ENCODE measurements around the gene TOMM40L. TPM values are rescaled to one million over a fixed set of nuclear protein-coding genes. Genes with fewer than 3 reads are reported as not detected.
A peak's percentile ranks its signal among the peaks of the same experiment; 100 is the strongest.

Gene TOMM40L
- total RNA-seq, 4 donors from 2014 or later: 7.0 to 12.4 (median 8.3) TPM

GRCh38 chr1:161226320-161226711 lies 456 bp downstream of the TOMM40L start:
- 6 to 7% methylated on average over 10 to 14 of the region's 15 CpGs for WGBS, 2 donors
- DNase-seq: no peak
- Histone ChIP-seq H3K9me3 (no peaks in the 10 kb centered on the region), H3K36me3 (peaks cover 10 to 14% of the 10 kb centered on the region in 2 donors), H3K4me1 (peaks cover 16 to 19% of the 10 kb centered on the region in 2 donors), H3K4me3 (replicated peaks in 1 of 3) (peak overlapping the region; percentile 12 to 66 (median 56)), H3K27ac (peak overlapping the region in 2 of 3 donors; percentile 49 to 53), H3K27me3 (no peaks in the 10 kb centered on the region)
- intact Hi-C loops (cut with DNase I): loop anchor here (5.0 to 10.0 kb wide), 3 partner anchors 52 to 156 kb away; partner anchors contain the start of genes B4GALT3 and MPZ
- no peak for TF ChIP-seq CTCF (IDR thresholded peaks at IDR 0.05)
- TF ChIP-seq POLR2A (IDR thresholded peaks at IDR 0.05): no peak

DNA sequence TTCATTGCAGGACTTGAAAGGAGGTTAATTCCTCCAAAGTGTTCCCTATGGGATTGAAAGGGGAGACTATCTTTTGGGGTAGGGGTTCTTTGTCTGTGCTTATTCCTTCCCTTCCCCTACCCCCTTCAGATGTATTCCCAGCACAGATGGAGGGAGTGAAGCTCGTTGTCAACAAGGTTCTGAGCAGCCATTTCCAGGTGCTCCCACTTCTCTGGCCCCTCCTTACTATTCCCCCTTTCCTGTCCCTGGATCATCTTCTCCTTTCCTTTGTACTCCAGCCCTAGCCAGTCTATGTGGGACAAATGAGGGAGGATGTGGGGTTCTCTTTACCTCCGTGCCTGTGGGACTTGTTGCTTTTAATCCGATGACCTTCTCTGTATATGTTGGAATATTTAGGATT lies 899 bp downstream of the TOMM40L start:
- no peak for DNase-seq
- intact Hi-C loops (cut with DNase I): loop anchor here (5.0 to 10.0 kb wide), 3 partner anchors 52 to 156 kb away; partner anchors contain the start of genes B4GALT3 and MPZ
- H3K27ac ChIP-seq: peak overlapping the region in 1 of 3 donors; percentile 53

DNA sequence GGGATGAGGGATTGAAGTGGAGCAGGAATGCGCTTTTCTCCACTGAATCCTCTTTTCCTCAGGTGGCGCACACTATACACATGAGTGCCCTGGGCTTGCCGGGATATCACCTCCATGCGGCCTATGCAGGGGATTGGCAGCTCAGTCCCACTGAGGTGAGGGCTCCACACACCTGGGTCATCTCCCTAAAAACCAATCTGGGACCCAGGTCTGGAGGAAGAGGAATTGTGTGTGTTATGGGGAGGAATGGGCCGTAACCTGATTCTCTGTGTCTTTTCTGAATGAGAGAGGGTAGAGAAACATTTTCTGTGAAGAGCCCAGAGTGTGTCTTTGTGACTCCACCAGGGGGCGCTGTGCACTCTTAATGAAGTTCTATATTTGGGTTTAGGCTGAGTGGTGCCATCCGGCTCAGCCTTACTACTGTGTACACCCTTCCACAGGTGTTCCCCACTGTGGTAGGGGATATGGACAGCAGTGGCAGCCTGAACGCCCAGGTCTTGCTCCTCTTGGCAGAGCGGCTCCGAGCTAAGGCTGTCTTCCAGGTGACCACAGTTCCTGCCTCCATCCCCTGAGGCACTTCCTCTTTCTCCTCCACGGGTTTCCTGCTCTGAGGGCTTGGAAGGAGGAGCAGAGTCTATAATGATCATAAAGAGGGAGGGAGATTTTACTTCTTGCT lies 1.5 kb downstream of the TOMM40L start:
- 41 to 46% methylated on average over 11 of the region's 11 CpGs for WGBS, 2 donors
- TF ChIP-seq POLR2A (IDR thresholded peaks at IDR 0.05): no peak
- peak; percentile 78 to 90 (median 80) for TF ChIP-seq CTCF (IDR thresholded peaks at IDR 0.05)
- Histone ChIP-seq H3K27me3 (no peaks in the 10 kb centered on the region), H3K9me3 (no peaks in the 10 kb centered on the region), H3K36me3 (peaks cover 10 to 14% of the 10 kb centered on the region in 2 donors), H3K4me3 (replicated peaks in 1 of 3) (no peak overlapping the region), H3K27ac (peak overlapping the region in 2 of 3 donors; percentile 46 to 53), H3K4me1 (peaks cover 16 to 19% of the 10 kb centered on the region in 2 donors)
- intact Hi-C loops (cut with DNase I): loop anchor here (5.0 to 10.0 kb wide), 3 partner anchors 53 to 155 kb away; partner anchors contain the start of genes B4GALT3 and MPZ
- DNase-seq: peak; percentile 78 to 86

More for the DNA sequence above, 899 bp downstream of the TOMM40L start:
- Histone ChIP-seq H3K4me3 (replicated peaks in 1 of 3) (peak overlapping the region; percentile 12 to 66 (median 56)), H3K4me1 (peaks cover 16 to 19% of the 10 kb centered on the region in 2 donors), H3K36me3 (peaks cover 10 to 14% of the 10 kb centered on the region in 2 donors), H3K9me3 (no peaks in the 10 kb centered on the region), H3K27me3 (no peaks in the 10 kb centered on the region)
- WGBS, 2 donors: 60 to 63% methylated on average over 3 of the region's 3 CpGs
- TF ChIP-seq POLR2A (IDR thresholded peaks at IDR 0.05) (no peak), CTCF (IDR thresholded peaks at IDR 0.05) (no peak)

DNA sequence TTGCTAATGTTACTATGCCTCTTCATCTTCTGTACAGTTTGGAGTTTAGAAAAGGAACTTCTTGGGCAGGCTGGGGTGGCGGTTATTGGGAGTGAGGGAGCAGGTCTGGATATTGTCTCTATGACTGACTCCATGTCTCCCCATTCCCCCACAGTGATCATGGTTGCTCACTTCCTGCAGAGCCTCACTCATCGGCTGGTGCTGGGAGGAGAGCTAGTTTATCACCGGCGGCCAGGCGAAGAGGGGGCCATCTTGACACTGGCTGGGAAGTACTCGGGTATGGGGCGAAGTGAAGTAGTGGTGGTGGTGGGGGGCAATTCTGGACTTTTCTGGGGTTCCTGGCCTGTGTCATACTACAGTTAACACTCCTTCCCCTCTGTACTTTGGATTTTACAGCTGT lies 2.2 kb downstream of the TOMM40L start:
- no peak overlapping the region for H3K27ac ChIP-seq
- intact Hi-C loops (cut with DNase I): loop anchor here (5.0 to 10.0 kb wide), 3 partner anchors 53 to 154 kb away; partner anchors contain the start of genes B4GALT3 and MPZ
- H3K4me1 ChIP-seq: peaks cover 16 to 19% of the 10 kb centered on the region in 2 donors
- 83 to 98% methylated on average over 1 to 7 of the region's 7 CpGs for WGBS, 2 donors
- H3K27me3 ChIP-seq: no peaks in the 10 kb centered on the region
- H3K36me3 ChIP-seq: peaks cover 10 to 14% of the 10 kb centered on the region in 2 donors
- no peak for TF ChIP-seq CTCF (IDR thresholded peaks at IDR 0.05)
- TF ChIP-seq POLR2A (IDR thresholded peaks at IDR 0.05): no peak
- no peak for DNase-seq
- H3K9me3 ChIP-seq: no peaks in the 10 kb centered on the region
- H3K4me3 ChIP-seq (replicated peaks in 1 of 3): no peak overlapping the region

DNA sequence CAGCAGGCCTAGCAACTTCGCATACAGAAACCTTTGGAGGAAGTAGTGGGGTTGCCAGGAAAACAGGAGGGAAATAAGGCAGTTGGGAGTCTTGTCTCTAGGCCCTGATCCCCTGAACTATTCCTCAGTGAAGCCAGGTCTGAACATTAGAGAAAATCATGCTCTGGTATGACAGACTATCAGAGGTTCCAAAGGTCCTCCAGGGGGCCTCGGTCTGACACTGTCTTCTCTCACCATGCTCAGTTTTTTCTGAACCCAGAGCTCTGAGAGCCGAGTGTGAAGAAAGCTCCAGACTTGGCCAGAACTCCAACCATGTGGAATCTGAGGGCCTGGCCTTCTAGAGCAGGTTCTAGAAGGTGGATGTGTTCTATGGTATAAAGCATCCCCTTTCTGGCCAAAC lies 4.0 kb downstream of the TOMM40L start:
- Histone ChIP-seq H3K4me3 (replicated peaks in 1 of 3) (no peak overlapping the region), H3K9me3 (no peaks in the 10 kb centered on the region), H3K27me3 (no peaks in the 10 kb centered on the region), H3K36me3 (peaks cover 10 to 14% of the 10 kb centered on the region in 2 donors), H3K4me1 (peaks cover 16 to 19% of the 10 kb centered on the region in 2 donors), H3K27ac (no peak overlapping the region)
- intact Hi-C loops (cut with DNase I): loop anchor here (5.0 to 10.0 kb wide), 4 partner anchors 55 to 152 kb away; partner anchors contain the start of genes B4GALT3, CFAP126 and MPZ
- TF ChIP-seq CTCF (IDR thresholded peaks at IDR 0.05): no peak
- TF ChIP-seq POLR2A (IDR thresholded peaks at IDR 0.05): no peak
- no peak for DNase-seq
- 55 to 64% methylated on average over 3 of the region's 3 CpGs for WGBS, 2 donors

Data from thyroid gland (tissue), 4 donors.